ENCODE measurements around the gene KRT14.
"Not testable (repeated sequence)": the region's sequence is repeated elsewhere in the genome, so short reads cannot be mapped to it uniquely, and the experiment has no call there.

Gene KRT14

GRCh38 chr17:41547921-41548843, 38.5 kb downstream of the KRT14 start:
- H3K27ac ChIP-seq (ENCODE audit: low read depth, low read length), result no peak overlapping the region
- H3K9ac ChIP-seq (ENCODE audit: low read length), result no peak overlapping the region

DNA sequence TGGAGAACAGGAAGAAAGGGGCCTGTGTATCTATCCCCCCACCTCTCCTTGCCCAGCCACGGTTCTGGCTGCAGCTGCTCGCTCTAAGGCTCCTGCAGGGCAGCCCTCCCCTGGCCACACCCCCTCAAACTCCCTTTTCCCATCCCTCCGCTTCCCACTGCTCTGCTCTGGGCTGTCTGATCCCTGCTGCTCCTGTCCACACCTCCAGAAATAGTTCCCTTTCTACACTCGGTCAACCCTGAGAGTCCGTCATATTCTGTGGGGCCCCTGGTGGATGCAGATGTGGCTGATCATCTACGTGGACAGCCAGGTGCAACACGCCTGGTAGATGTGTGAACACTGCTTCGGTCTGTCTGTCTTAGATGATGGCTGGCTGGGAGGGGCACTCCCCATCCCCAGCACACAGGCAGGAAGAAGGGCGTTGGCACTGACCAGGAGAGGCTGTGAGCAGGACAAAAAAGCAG, 39.3 kb downstream of the KRT14 start:
- Histone ChIP-seq H3K4me1 (ENCODE audit: insufficient read depth, low read length) (peaks cover 14% of the 10 kb centered on the region), H3K27ac (ENCODE audit: low read depth, low read length) (no peak overlapping the region), H3K9me3 (ENCODE audit: low read length) (no peaks in the 10 kb centered on the region), H3K36me3 (ENCODE audit: insufficient read depth, low read length) (no peaks in the 10 kb centered on the region), H3K9ac (ENCODE audit: low read length) (no peak overlapping the region), H3K27me3 (ENCODE audit: control insufficient read depth in 1 of 2, insufficient read depth in 2 of 2, low read length in 2 of 2) (no peaks in the 10 kb centered on the region), H3K4me3 (ENCODE audit: low read depth in 1 of 2, low read length in 2 of 2) (no peak overlapping the region)

More at GRCh38 chr17:41547921-41548843, 38.5 kb downstream of the KRT14 start:
- H3K4me1 ChIP-seq (ENCODE audit: insufficient read depth, low read length), result peaks cover 14% of the 10 kb centered on the region
- no peaks in the 10 kb centered on the region for H3K9me3 ChIP-seq (ENCODE audit: low read length)
- H3K27me3 ChIP-seq (ENCODE audit: control insufficient read depth in 1 of 2, insufficient read depth in 2 of 2, low read length in 2 of 2), result no peaks in the 10 kb centered on the region
- no peaks in the 10 kb centered on the region for H3K36me3 ChIP-seq (ENCODE audit: insufficient read depth, low read length)
- peak overlapping the region; percentile 22 to 53 for H3K4me3 ChIP-seq (ENCODE audit: low read depth in 1 of 2, low read length in 2 of 2)

GRCh38 chr17:41546819-41547218, 39.9 kb downstream of the KRT14 start:
- no peak overlapping the region for H3K9ac ChIP-seq (ENCODE audit: low read length)
- no peaks in the 10 kb centered on the region for H3K9me3 ChIP-seq (ENCODE audit: low read length)
- H3K27me3 ChIP-seq (ENCODE audit: control insufficient read depth in 1 of 2, insufficient read depth in 2 of 2, low read length in 2 of 2), result no peaks in the 10 kb centered on the region
- no peaks in the 10 kb centered on the region for H3K36me3 ChIP-seq (ENCODE audit: insufficient read depth, low read length)
- H3K4me3 ChIP-seq (ENCODE audit: low read depth in 1 of 2, low read length in 2 of 2), result no peak overlapping the region
- H3K4me1 ChIP-seq (ENCODE audit: insufficient read depth, low read length), result peaks cover 14% of the 10 kb centered on the region
- no peak overlapping the region for H3K27ac ChIP-seq (ENCODE audit: low read depth, low read length)

- Histone ChIP-seq H3K9ac (ENCODE audit: low read length) (no peak overlapping the region), H3K27me3 (ENCODE audit: control insufficient read depth in 1 of 2, insufficient read depth in 2 of 2, low read length in 2 of 2) (no peaks in the 10 kb centered on the region), H3K4me1 (ENCODE audit: insufficient read depth, low read length) (peaks cover 14% of the 10 kb centered on the region), H3K9me3 (ENCODE audit: low read length) (no peaks in the 10 kb centered on the region), H3K36me3 (ENCODE audit: insufficient read depth, low read length) (no peaks in the 10 kb centered on the region), H3K27ac (ENCODE audit: low read depth, low read length) (no peak overlapping the region), H3K4me3 (ENCODE audit: low read depth in 1 of 2, low read length in 2 of 2) (no peak overlapping the region)
Observed at GRCh38 chr17:41545829-41546410, 40.8 kb downstream of the KRT14 start.

DNA sequence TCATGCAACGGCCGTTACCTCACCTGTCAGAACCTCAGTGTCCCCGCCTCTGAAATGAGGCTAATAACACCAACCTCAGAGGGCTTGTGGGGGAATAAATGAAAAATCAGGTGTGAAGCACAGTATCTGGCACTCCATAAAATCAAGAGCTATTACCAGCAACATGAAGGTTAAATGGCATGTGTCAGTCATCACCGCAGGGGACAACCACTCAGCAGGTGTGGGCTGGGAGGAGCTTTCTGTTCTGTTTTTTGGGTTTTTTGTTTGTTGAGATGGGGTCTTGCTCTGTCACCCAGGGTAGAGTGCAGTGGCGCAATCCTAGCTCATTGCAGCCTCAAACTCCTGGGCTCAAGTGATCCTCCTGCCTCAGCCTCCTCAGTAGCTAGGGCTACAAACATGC, 41.8 kb downstream of the KRT14 start:
- Histone ChIP-seq H3K36me3 (ENCODE audit: insufficient read depth, low read length) (no peaks in the 10 kb centered on the region), H3K27me3 (ENCODE audit: control insufficient read depth in 1 of 2, insufficient read depth in 2 of 2, low read length in 2 of 2) (no peaks in the 10 kb centered on the region), H3K9me3 (ENCODE audit: low read length) (no peaks in the 10 kb centered on the region), H3K4me1 (ENCODE audit: insufficient read depth, low read length) (peaks cover 14% of the 10 kb centered on the region), H3K4me3 (ENCODE audit: low read depth in 1 of 2, low read length in 2 of 2) (no peak overlapping the region), H3K27ac (ENCODE audit: low read depth, low read length) (no peak overlapping the region), H3K9ac (ENCODE audit: low read length) (no peak overlapping the region)

- Histone ChIP-seq H3K9ac (ENCODE audit: low read length) (no peak overlapping the region), H3K9me3 (ENCODE audit: low read length) (no peaks in the 10 kb centered on the region), H3K27me3 (ENCODE audit: control insufficient read depth in 1 of 2, insufficient read depth in 2 of 2, low read length in 2 of 2) (no peaks in the 10 kb centered on the region), H3K27ac (ENCODE audit: low read depth, low read length) (no peak overlapping the region), H3K4me1 (ENCODE audit: insufficient read depth, low read length) (peaks cover 14% of the 10 kb centered on the region), H3K36me3 (ENCODE audit: insufficient read depth, low read length) (no peaks in the 10 kb centered on the region), H3K4me3 (ENCODE audit: low read depth in 1 of 2, low read length in 2 of 2) (no peak overlapping the region)
Observed at GRCh38 chr17:41544491-41544892, 42.2 kb downstream of the KRT14 start.

DNA sequence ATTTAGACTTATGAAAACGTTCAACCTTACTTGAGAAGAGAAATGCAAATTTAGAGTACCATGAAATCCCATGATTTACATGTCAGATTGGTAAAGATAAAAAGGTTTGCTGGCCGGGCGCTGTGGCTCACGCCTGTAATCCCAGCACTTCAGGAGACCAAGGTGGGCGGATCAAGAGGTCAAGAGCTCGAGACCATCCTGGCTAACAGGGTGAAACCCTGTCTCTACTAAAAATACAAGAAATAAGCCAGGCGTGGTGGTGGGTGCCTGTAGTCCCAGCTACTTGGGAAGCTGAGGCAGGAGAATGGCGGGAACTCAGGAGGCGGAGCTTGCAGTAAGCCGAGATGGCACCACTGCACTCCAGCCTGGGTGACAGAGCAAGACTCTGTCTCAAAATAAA, 43.9 kb downstream of the KRT14 start:
- not testable (repeated sequence) for H3K4me1 ChIP-seq (ENCODE audit: insufficient read depth, low read length)

DNA sequence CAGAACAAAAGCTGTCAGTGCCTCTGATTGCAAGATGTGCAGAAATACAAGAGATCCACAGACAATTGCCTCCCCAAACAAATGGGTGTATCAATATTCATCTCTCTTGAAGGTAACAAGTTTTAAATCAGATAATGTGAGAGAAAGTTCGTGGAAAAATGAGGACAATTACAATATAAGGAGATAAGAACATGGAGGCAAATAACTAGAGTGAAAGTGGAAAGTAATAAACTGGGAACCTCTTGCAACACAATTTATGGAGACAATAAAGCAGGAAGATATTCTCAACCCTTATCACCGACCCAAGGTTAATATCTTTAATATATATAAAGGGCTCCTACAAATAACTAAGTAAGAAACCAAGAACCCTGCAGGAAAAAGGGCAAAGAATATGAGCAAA, 44.3 kb downstream of the KRT14 start:
- Histone ChIP-seq H3K9me3 (ENCODE audit: low read length) (no peaks in the 10 kb centered on the region), H3K27ac (ENCODE audit: low read depth, low read length) (no peak overlapping the region), H3K27me3 (ENCODE audit: control insufficient read depth in 1 of 2, insufficient read depth in 2 of 2, low read length in 2 of 2) (no peaks in the 10 kb centered on the region), H3K9ac (ENCODE audit: low read length) (no peak overlapping the region), H3K4me3 (ENCODE audit: low read depth in 1 of 2, low read length in 2 of 2) (no peak overlapping the region), H3K36me3 (ENCODE audit: insufficient read depth, low read length) (no peaks in the 10 kb centered on the region), H3K4me1 (ENCODE audit: insufficient read depth, low read length) (no peaks in the 10 kb centered on the region)

More for the DNA sequence above, 43.9 kb downstream of the KRT14 start:
- H3K9ac ChIP-seq (ENCODE audit: low read length); H3K27me3 ChIP-seq (ENCODE audit: control insufficient read depth in 1 of 2, insufficient read depth in 2 of 2, low read length in 2 of 2); H3K27ac ChIP-seq (ENCODE audit: low read depth, low read length); H3K9me3 ChIP-seq (ENCODE audit: low read length); H3K4me3 ChIP-seq (ENCODE audit: low read depth in 1 of 2, low read length in 2 of 2); H3K36me3 ChIP-seq (ENCODE audit: insufficient read depth, low read length): not testable (repeated sequence)

GRCh38 chr17:41540921-41541625, 45.6 kb downstream of the KRT14 start:
- no peaks in the 10 kb centered on the region for H3K27me3 ChIP-seq (ENCODE audit: control insufficient read depth in 1 of 2, insufficient read depth in 2 of 2, low read length in 2 of 2)
- H3K4me3 ChIP-seq (ENCODE audit: low read depth in 1 of 2, low read length in 2 of 2), result no peak overlapping the region
- H3K27ac ChIP-seq (ENCODE audit: low read depth, low read length), result no peak overlapping the region

GRCh38 chr17:41539979-41540701, 46.6 kb downstream of the KRT14 start:
- Histone ChIP-seq H3K27me3 (ENCODE audit: control insufficient read depth in 1 of 2, insufficient read depth in 2 of 2, low read length in 2 of 2) (no peaks in the 10 kb centered on the region), H3K36me3 (ENCODE audit: insufficient read depth, low read length) (no peaks in the 10 kb centered on the region), H3K27ac (ENCODE audit: low read depth, low read length) (no peak overlapping the region), H3K4me3 (ENCODE audit: low read depth in 1 of 2, low read length in 2 of 2) (no peak overlapping the region), H3K9me3 (ENCODE audit: low read length) (no peaks in the 10 kb centered on the region), H3K4me1 (ENCODE audit: insufficient read depth, low read length) (no peaks in the 10 kb centered on the region), H3K9ac (ENCODE audit: low read length) (no peak overlapping the region)

More at GRCh38 chr17:41540921-41541625, 45.6 kb downstream of the KRT14 start:
- Histone ChIP-seq H3K36me3 (ENCODE audit: insufficient read depth, low read length) (no peaks in the 10 kb centered on the region), H3K4me1 (ENCODE audit: insufficient read depth, low read length) (no peaks in the 10 kb centered on the region), H3K9ac (ENCODE audit: low read length) (no peak overlapping the region), H3K9me3 (ENCODE audit: low read length) (no peaks in the 10 kb centered on the region)

GRCh38 chr17:41539071-41539492, 47.6 kb downstream of the KRT14 start:
- no peaks in the 10 kb centered on the region for H3K36me3 ChIP-seq (ENCODE audit: insufficient read depth, low read length)

More at GRCh38 chr17:41539071-41539492, 47.6 kb downstream of the KRT14 start:
- Histone ChIP-seq H3K4me1 (ENCODE audit: insufficient read depth, low read length) (no peaks in the 10 kb centered on the region), H3K4me3 (ENCODE audit: low read depth in 1 of 2, low read length in 2 of 2) (no peak overlapping the region), H3K9ac (ENCODE audit: low read length) (no peak overlapping the region), H3K27me3 (ENCODE audit: control insufficient read depth in 1 of 2, insufficient read depth in 2 of 2, low read length in 2 of 2) (no peaks in the 10 kb centered on the region), H3K27ac (ENCODE audit: low read depth, low read length) (no peak overlapping the region), H3K9me3 (ENCODE audit: low read length) (no peaks in the 10 kb centered on the region)
